K562 (cell line): Measurements from ENCODE around the gene PPP1R10. TPM values are rescaled to one million over a fixed set of nuclear protein-coding genes. Genes with fewer than 3 reads are reported as not detected.

Experiments used
- CREB1 ChIP-seq, 2 experiments: sonication (generic) in 1 of 2; formaldehyde crosslinking in 1 of 2; IDR thresholded peaks; 2 replicates each; pipeline versions ENCODE4 v1.6.1 to v1.8.0; 2012 to 2022; ENCODE audit warnings: inconsistent platforms in 1 of 2, mild to moderate bottlenecking in 1 of 2, missing genetic modification reagents in 1 of 2, moderate library complexity in 1 of 2
- IFI16 ChIP-seq: fragments of 250-450 bp; sonication (Bioruptor Pico); IDR thresholded peaks from 2 replicates; pipeline ENCODE4 v2.1.2; 2022; ENCODE audit warnings: mild to moderate bottlenecking, inconsistent platforms
- MYNN ChIP-seq, 2 experiments: sonication (generic); formaldehyde crosslinking in 1 of 2; IDR thresholded peaks; 2 replicates each; pipeline versions ENCODE4 v1.5.0 to v1.6.1; 2016 to 2020; ENCODE audit warnings: antibody characterized with exemption in 1 of 2, missing genetic modification reagents in 1 of 2
- RBM39 ChIP-seq: fragments of 200-400 bp; formaldehyde crosslinking; optimal IDR thresholded peaks from 2 replicates; pipeline ENCODE3; 2018; ENCODE audit warnings: low read depth, low read length
- ZBTB26 ChIP-seq: fragments of 450-650 bp; formaldehyde crosslinking; IDR thresholded peaks from 2 replicates; pipeline ENCODE4 v1.4.0; 2022; ENCODE audit warnings: missing genetic modification characterization
- ZBTB33 ChIP-seq: sonication (generic); formaldehyde crosslinking; IDR thresholded peaks from 2 replicates; pipeline ENCODE4 v1.8.1; 2023; ENCODE audit warnings: mild to moderate bottlenecking, missing genetic modification reagents
- ZSCAN29 ChIP-seq: fragments of 450-650 bp; IDR thresholded peaks from 2 replicates; pipeline ENCODE4 v1.6.1; 2017
- polyA plus RNA-seq, 8 experiments: library from polyadenylated mRNA; depleted of rRNA in 4 of 8; stranded (reverse) in 5 of 8; unstranded in 3 of 8; fragments of >200 nt; fragmentation: Nextera tagmentation in 2 of 8; fragmentation: Illumina TruSeq in 1 of 8; extraction: Ambion mirVana in 2 of 8; extraction: Trizol in 1 of 8; gene quantifications; 2 replicates each; pipeline versions ENCODE4 v1.2.1 to v1.2.3, GENCODE V29; 2011 to 2014; ENCODE audit warnings: inconsistent platforms in 1 of 8, missing spikeins in 1 of 8
- total RNA-seq, 7 experiments: library from RNA; depleted of rRNA in 6 of 7; stranded (reverse); fragments of >200 nt in 6 of 7; fragmentation: Illumina TruSeq in 2 of 7; extraction: Trizol in 2 of 7; gene quantifications; 2 replicates each; pipeline versions ENCODE4 v1.2.1 to v1.2.3, GENCODE V29; 2011 to 2021; ENCODE audit warnings: low replicate concordance in 1 of 7
- TF ChIP-seq, protein P1 (sequence below), 2 experiments: fragments of 450-650 bp; formaldehyde crosslinking in 1 of 2; IDR thresholded peaks; 2 replicates each; pipeline versions ENCODE4 v1.4.0 to v1.6.1; 2014 to 2020; ENCODE audit warnings: mild to moderate bottlenecking in 2 of 2, borderline replicate concordance in 1 of 2, low read depth in 1 of 2
- TF ChIP-seq, protein P2 (sequence below): fragments of 450-650 bp; formaldehyde crosslinking; conservative IDR thresholded peaks from 2 replicates; pipeline ENCODE4 v1.4.0; 2022; ENCODE audit warnings: mild to moderate bottlenecking, missing genetic modification characterization
- TF ChIP-seq, protein P3 (sequence below): fragments of 250-450 bp; sonication (Bioruptor Pico); IDR thresholded peaks from 2 replicates; pipeline ENCODE4 v1.4.0; 2020

The PPP1R10 gene
- total and polyA plus RNA-seq, 9 of the 15 experiments (the other 6 are each of a cell fraction or from before 2014, with no cell fraction given) = 14.1 to 65.5 (median 32.6) TPM

- TF ChIP-seq, protein P1, sequence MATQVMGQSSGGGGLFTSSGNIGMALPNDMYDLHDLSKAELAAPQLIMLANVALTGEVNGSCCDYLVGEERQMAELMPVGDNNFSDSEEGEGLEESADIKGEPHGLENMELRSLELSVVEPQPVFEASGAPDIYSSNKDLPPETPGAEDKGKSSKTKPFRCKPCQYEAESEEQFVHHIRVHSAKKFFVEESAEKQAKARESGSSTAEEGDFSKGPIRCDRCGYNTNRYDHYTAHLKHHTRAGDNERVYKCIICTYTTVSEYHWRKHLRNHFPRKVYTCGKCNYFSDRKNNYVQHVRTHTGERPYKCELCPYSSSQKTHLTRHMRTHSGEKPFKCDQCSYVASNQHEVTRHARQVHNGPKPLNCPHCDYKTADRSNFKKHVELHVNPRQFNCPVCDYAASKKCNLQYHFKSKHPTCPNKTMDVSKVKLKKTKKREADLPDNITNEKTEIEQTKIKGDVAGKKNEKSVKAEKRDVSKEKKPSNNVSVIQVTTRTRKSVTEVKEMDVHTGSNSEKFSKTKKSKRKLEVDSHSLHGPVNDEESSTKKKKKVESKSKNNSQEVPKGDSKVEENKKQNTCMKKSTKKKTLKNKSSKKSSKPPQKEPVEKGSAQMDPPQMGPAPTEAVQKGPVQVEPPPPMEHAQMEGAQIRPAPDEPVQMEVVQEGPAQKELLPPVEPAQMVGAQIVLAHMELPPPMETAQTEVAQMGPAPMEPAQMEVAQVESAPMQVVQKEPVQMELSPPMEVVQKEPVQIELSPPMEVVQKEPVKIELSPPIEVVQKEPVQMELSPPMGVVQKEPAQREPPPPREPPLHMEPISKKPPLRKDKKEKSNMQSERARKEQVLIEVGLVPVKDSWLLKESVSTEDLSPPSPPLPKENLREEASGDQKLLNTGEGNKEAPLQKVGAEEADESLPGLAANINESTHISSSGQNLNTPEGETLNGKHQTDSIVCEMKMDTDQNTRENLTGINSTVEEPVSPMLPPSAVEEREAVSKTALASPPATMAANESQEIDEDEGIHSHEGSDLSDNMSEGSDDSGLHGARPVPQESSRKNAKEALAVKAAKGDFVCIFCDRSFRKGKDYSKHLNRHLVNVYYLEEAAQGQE (IDR thresholded peaks at IDR 0.05; ENCODE audit: borderline replicate concordance) = no peak
- TF ChIP-seq, protein P1 (CRISPR knock-in tag; IDR thresholded peaks at IDR 0.05; ENCODE audit: low read depth) = peak; percentile 51; the same call in 1 of the 2 replicates
- TF ChIP-seq ZBTB26 (CRISPR knock-in tag) (no peak), ZSCAN29 (no peak), ZBTB33 (peak; percentile 64; the same call in 1 of the 2 replicates), RBM39 (peak; percentile 30), CREB1 (IDR thresholded peaks at IDR 0.05) (peak; percentile 35; the same call in 1 of the 2 replicates), CREB1 (CRISPR knock-in tag; IDR thresholded peaks at IDR 0.05) (peak; percentile 76; the same call in 1 of the 2 replicates), IFI16 (CRISPR knock-in tag) (no peak), MYNN (IDR thresholded peaks at IDR 0.05) (peak; percentile 75; the same call in 1 of the 2 replicates), MYNN (CRISPR knock-in tag; IDR thresholded peaks at IDR 0.05) (no peak)
- TF ChIP-seq, protein P2, sequence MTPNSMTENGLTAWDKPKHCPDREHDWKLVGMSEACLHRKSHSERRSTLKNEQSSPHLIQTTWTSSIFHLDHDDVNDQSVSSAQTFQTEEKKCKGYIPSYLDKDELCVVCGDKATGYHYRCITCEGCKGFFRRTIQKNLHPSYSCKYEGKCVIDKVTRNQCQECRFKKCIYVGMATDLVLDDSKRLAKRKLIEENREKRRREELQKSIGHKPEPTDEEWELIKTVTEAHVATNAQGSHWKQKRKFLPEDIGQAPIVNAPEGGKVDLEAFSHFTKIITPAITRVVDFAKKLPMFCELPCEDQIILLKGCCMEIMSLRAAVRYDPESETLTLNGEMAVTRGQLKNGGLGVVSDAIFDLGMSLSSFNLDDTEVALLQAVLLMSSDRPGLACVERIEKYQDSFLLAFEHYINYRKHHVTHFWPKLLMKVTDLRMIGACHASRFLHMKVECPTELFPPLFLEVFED (CRISPR knock-in tag) = peak; percentile 6; the same call in 1 of the 2 replicates
- TF ChIP-seq, protein P3, sequence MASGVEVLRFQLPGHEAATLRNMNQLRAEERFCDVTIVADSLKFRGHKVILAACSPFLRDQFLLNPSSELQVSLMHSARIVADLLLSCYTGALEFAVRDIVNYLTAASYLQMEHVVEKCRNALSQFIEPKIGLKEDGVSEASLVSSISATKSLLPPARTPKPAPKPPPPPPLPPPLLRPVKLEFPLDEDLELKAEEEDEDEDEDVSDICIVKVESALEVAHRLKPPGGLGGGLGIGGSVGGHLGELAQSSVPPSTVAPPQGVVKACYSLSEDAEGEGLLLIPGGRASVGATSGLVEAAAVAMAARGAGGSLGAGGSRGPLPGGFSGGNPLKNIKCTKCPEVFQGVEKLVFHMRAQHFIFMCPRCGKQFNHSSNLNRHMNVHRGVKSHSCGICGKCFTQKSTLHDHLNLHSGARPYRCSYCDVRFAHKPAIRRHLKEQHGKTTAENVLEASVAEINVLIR (CRISPR knock-in tag) = peak; percentile 67
Observed at GRCh38 chr6:30626484-30627366, 9.7 kb upstream of the PPP1R10 start, which contains the start of gene ATAT1 (continued).
